Activated T-cell treated with anti-CD3 and anti-CD28 coated beads, Interleukin-2, amount 50 U/mL, for 72 hours (primary cell): ENCODE data around the gene PCK2. TPM values are rescaled to one million over a fixed set of nuclear protein-coding genes. Genes with fewer than 3 reads are reported as not detected.
"Not testable (repeated sequence)": the region's sequence is repeated elsewhere in the genome, so short reads cannot be mapped to it uniquely, and the experiment has no call there.

Source experiments
- ATAC-seq, 2 donors: fragments of 150-1000 bp; cut with Tn5 transposase; replicated peaks in 1 of 2; 2 replicates each; pipeline ENCODE4 v1.10.0; 2021; ENCODE audit warnings: moderate library complexity in 2 of 2, mild to moderate bottlenecking in 1 of 2
- DNase-seq, 2 donors: peaks; one replicate each; pipeline ENCODE4 v3.0.0; 2021 to 2022; ENCODE audit warnings: mixed read lengths in 1 of 2
- H3K27ac Mint-ChIP-seq: one replicate; pipeline ENCODE4 v1.8.0; 2022; ENCODE audit warnings: mild to moderate bottlenecking, moderate library complexity, mixed read lengths
- H3K27me3 Mint-ChIP-seq: one replicate; pipeline ENCODE4 v1.8.0; 2022; ENCODE audit warnings: low read depth, mixed read lengths
- H3K36me3 Mint-ChIP-seq, 2 donors: one replicate each; pipeline ENCODE4 v1.8.0; 2022; ENCODE audit warnings: mixed read lengths in 2 of 2, mild to moderate bottlenecking in 1 of 2; ENCODE audit not compliant: insufficient read depth in 2 of 2
- H3K4me1 Mint-ChIP-seq: one replicate; pipeline ENCODE4 v1.8.0; 2022; ENCODE audit warnings: low read depth, mixed read lengths
- H3K4me3 Mint-ChIP-seq, 2 donors: one replicate each; pipeline ENCODE4 v1.8.0; 2022; ENCODE audit warnings: mild to moderate bottlenecking in 2 of 2, mixed read lengths in 2 of 2, moderate library complexity in 2 of 2
- H3K9me3 Mint-ChIP-seq, 2 donors: one replicate each; pipeline ENCODE4 v1.8.0; 2022; ENCODE audit warnings: mixed read lengths in 2 of 2
- total RNA-seq, 2 donors: library from RNA; stranded (reverse); gene quantifications; one replicate each; pipeline ENCODE4 v1.2.3, GENCODE V29; 2022

Gene PCK2
- 100 to 1,000 TPM; 161 to 180 TPM for total RNA-seq

DNA sequence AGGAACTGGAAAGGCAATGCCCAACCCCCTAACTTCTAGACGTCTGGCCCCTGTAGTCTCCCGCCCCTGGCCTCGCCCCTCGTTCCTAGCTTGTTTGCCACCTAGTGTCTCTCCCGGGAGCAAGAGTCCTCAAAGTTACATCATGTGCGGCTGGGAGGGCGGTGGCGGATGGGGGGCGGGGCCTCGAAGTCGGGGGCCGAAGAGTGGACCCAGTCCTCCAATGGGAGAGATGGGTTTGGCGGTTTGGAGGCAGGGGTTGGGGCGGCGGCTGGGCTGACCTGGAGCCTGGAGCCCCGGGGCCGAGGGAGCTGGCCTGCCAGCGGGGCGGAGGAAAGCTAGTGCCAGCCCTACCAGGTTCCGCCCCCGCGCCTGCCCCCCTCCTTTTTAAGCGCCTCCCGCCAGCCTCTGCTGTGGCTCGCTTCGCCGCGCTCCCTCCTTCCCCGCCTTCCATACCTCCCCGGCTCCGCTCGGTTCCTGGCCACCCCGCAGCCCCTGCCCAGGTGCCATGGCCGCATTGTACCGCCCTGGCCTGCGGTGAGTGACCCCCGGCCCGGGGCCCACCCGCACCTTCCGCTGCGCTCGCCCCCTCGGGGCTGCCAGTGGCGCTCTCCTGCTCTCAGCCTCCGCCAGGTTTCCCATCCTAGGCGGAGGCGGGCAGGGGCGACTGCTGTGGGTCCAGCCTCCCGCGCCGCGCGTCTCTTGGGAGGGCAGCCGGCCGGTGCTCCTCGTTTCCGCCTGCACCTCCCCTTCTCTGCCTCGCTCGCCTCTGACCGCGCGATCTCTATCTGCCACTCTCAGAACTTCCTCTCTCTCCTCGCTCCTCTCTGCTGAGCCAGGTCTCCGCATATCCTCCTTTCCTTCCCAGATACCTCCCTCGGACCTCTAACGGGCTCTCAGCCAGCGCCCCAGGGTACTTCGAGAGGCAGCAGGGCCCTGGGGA is at the start of gene PCK2:
Gene PCK2 (plus strand): TSS at position 411 of the 940 bp plus-strand sequence. CDS start 95 bp downstream, at position 506.
- Mint-ChIP-seq H3K4me1 (peaks cover 39% of the 10 kb centered on the region), H3K36me3 (peaks cover 16 to 26% of the 10 kb centered on the region in 2 donors), H3K4me3 (peak within 1 kb of the TSS; percentile 95 to 98), H3K27me3 (no peaks in the 10 kb centered on the region), H3K27ac (peak within 1 kb of the TSS; percentile 99), H3K9me3 (no peaks in the 10 kb centered on the region)
- ATAC-seq (peak; percentile 86 to 89), DNase-seq (peak; percentile 91 to 93)

- H3K4me3 Mint-ChIP-seq, H3K27me3 Mint-ChIP-seq, ATAC-seq, DNase-seq, H3K9me3 Mint-ChIP-seq, H3K27ac Mint-ChIP-seq, H3K36me3 Mint-ChIP-seq: not testable (repeated sequence)
- peaks cover 19% of the 10 kb centered on the region for H3K4me1 Mint-ChIP-seq
Observed at GRCh38 chr14:24049002-24049401, 45.1 kb upstream of the PCK2 start.

- not testable (repeated sequence) for H3K27ac Mint-ChIP-seq, H3K36me3 Mint-ChIP-seq, H3K27me3 Mint-ChIP-seq, H3K9me3 Mint-ChIP-seq, ATAC-seq, DNase-seq
- Mint-ChIP-seq H3K4me3 (peak overlapping the region; percentile 79 to 82), H3K4me1 (peaks cover 19% of the 10 kb centered on the region)
Observed at GRCh38 chr14:24050753-24051152, 43.4 kb upstream of the PCK2 start.

GRCh38 chr14:24051176-24051788 is 42.8 kb upstream of the PCK2 start:
- ATAC-seq: no peak
- H3K36me3 Mint-ChIP-seq: peaks cover 0 to 2% of the 10 kb centered on the region in 2 donors
- DNase-seq: no peak
- peak overlapping the region; percentile 79 to 82 for H3K4me3 Mint-ChIP-seq
- no peak overlapping the region for H3K27ac Mint-ChIP-seq
- H3K9me3 Mint-ChIP-seq: no peaks in the 10 kb centered on the region
- peaks cover 19% of the 10 kb centered on the region for H3K4me1 Mint-ChIP-seq
- H3K27me3 Mint-ChIP-seq: peaks cover 7% of the 10 kb centered on the region

DNA sequence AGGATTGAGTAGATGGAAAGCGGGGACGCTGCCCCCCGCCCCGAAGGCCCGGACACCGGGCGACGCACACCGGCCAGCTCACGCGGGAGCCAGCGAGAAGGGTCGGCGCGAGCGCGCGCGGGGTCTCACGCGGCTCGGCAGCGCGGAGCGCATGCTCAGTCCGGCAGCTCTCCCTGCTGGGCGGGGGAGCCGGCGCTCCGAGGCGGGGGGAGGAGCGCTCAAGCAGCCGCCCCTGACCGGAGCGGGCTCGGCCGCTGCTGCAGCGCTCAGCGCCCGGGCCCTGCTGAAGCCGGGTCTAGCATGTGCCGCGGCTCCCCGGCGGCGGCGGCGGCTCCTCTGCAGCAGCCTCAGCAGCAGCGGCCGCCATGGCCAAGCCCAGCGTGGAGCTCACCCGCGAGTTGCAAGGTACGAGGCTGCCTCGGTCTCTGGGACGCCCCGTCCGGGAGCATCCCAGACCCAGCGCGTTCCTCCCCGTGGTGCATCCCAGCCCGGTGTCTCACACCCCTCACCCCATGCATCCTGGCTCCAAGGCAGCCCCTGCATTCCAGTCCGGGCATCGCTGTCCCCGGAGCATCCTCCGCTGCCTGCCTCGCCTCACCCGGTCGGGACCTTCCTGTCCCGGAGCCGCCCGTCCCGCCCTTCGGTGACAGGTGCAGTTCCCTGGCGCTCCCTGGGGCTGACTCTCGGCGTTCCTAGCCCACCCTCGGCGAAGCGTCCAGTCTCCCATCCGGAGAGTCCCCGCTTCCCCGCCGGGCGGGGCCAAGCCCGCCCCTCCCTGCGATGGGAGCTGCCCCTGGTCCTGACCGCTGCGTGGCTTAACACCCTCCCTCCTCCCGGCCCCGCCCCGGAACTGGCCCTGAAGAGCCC is 42.1 kb upstream of the PCK2 start, which contains the start of gene CARMIL3:
Gene CARMIL3 (plus strand): TSS at position 221 of the 867 bp plus-strand sequence. CDS start 145 bp downstream, at position 366.
- H3K9me3 Mint-ChIP-seq: no peaks in the 10 kb centered on the region
- ATAC-seq (peak; percentile 70 to 73), DNase-seq (peak; percentile 74 to 75)
- H3K27ac Mint-ChIP-seq: no peak within 1 kb of the TSS
- peaks cover 7% of the 10 kb centered on the region for H3K27me3 Mint-ChIP-seq
- H3K4me3 Mint-ChIP-seq: peak within 1 kb of the TSS; percentile 79 to 82
- peaks cover 19% of the 10 kb centered on the region for H3K4me1 Mint-ChIP-seq
- peaks cover 0 to 2% of the 10 kb centered on the region in 2 donors for H3K36me3 Mint-ChIP-seq

- DNase-seq (peak; percentile 66 to 75), ATAC-seq (peak; percentile 83 to 85)
- peaks cover 7% of the 10 kb centered on the region for H3K27me3 Mint-ChIP-seq
- H3K36me3 Mint-ChIP-seq: peaks cover 0 to 2% of the 10 kb centered on the region in 2 donors
- peak overlapping the region; percentile 79 to 82 for H3K4me3 Mint-ChIP-seq
- H3K4me1 Mint-ChIP-seq: peaks cover 19% of the 10 kb centered on the region
- H3K9me3 Mint-ChIP-seq: no peaks in the 10 kb centered on the region
- H3K27ac Mint-ChIP-seq: no peak overlapping the region
Observed at GRCh38 chr14:24052656-24053547, 41.2 kb upstream of the PCK2 start.

GRCh38 chr14:24053548-24054323 is 40.4 kb upstream of the PCK2 start:
- Mint-ChIP-seq H3K4me1 (peaks cover 19% of the 10 kb centered on the region), H3K9me3 (no peaks in the 10 kb centered on the region), H3K36me3 (peaks cover 0 to 2% of the 10 kb centered on the region in 2 donors), H3K27ac (no peak overlapping the region), H3K27me3 (peaks cover 7% of the 10 kb centered on the region), H3K4me3 (peak overlapping the region; percentile 79 to 82)
- DNase-seq: no peak
- ATAC-seq: no peak

- H3K27ac Mint-ChIP-seq: no peak overlapping the region
- peaks cover 19% of the 10 kb centered on the region for H3K4me1 Mint-ChIP-seq
- peaks cover 7% of the 10 kb centered on the region for H3K27me3 Mint-ChIP-seq
- no peaks in the 10 kb centered on the region for H3K9me3 Mint-ChIP-seq
- H3K36me3 Mint-ChIP-seq: peaks cover 0 to 2% of the 10 kb centered on the region in 2 donors
- no peak for ATAC-seq
- H3K4me3 Mint-ChIP-seq: no peak overlapping the region
- no peak for DNase-seq
Observed at GRCh38 chr14:24054324-24054641, 39.8 kb upstream of the PCK2 start.

DNA sequence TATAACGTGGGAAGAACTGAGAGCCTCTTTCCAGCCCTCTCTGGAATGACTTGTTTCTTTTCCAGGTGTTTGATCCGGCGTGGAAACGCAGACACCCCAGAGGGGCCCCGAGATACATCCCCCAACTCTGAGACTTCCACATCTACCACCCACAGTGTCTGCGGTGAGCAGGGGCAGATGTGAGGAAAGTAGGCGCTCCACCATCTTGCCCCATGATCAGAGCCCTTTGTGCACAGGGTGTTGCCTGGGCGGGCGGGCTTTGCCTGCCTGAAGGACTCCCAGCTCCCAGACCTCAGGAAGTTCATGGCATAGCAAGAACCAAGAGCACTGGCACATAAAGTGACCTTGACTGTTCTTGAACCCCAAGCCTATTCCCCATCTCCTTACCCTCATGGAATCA is 39.5 kb upstream of the PCK2 start:
- H3K4me1 Mint-ChIP-seq: peaks cover 19% of the 10 kb centered on the region
- no peaks in the 10 kb centered on the region for H3K9me3 Mint-ChIP-seq
- ATAC-seq (no peak), DNase-seq (no peak)
- H3K36me3 Mint-ChIP-seq: peaks cover 0 to 2% of the 10 kb centered on the region in 2 donors
- H3K27ac Mint-ChIP-seq: no peak overlapping the region
- H3K4me3 Mint-ChIP-seq: no peak overlapping the region
- H3K27me3 Mint-ChIP-seq: peaks cover 7% of the 10 kb centered on the region

DNA sequence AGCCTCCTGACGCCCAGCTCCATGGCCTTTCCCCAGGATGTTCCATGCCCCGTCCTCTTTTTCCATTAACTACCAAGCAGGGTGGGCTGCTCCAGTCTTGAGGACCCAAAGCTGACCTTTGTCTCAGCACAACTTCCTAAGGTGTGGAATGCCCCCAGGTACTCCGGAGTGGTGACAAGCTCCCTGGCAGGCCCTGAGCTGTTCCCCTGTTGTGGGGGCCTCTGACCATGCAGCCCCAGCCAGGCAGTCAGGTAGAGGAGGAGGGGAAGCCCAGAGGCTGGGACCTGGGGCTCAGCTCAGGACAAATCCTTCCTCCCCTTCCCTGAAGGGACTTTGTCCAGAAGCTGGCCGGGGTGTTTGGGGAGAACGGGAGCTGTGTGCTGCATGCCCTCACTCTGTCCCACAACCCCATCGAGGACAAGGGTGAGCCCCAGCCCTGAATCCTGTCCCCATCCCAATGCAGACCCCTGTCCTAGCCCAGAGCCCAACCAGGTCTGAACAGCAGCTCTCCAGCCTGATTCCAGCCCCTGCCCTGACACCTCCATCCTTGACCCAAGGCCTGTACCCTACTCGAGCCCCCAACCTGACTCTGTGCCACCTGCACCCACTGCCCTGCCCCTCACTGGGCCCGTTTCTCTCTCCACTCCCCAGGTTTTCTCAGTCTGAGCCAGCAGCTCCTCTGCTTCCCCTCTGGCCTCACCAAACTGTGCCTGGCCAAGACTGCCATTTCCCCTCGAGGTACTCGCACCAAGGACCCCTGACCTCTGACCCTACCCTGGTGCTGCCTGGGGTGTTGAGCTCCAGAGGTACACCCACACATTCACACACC is 37.9 kb upstream of the PCK2 start:
- Mint-ChIP-seq H3K4me3 (no peak overlapping the region), H3K36me3 (no peaks in the 10 kb centered on the region), H3K4me1 (peaks cover 15% of the 10 kb centered on the region), H3K9me3 (no peaks in the 10 kb centered on the region), H3K27me3 (peaks cover 7% of the 10 kb centered on the region), H3K27ac (no peak overlapping the region)
- ATAC-seq (no peak), DNase-seq (no peak)

- Mint-ChIP-seq H3K27ac (no peak overlapping the region), H3K27me3 (peaks cover 7% of the 10 kb centered on the region), H3K9me3 (no peaks in the 10 kb centered on the region), H3K36me3 (no peaks in the 10 kb centered on the region), H3K4me1 (peaks cover 13% of the 10 kb centered on the region), H3K4me3 (no peak overlapping the region)
- no peak for ATAC-seq
- no peak for DNase-seq
Observed at GRCh38 chr14:24056800-24057184, 37.3 kb upstream of the PCK2 start.
